Stimulated activated CD8-positive, alpha-beta memory T cell treated with anti-CD3 and anti-CD28 coated beads, Interleukin-7, amount 100 ng/mL, for 48 hours (primary cell): ENCODE measurements around the gene ARL10.
"Not testable (repeated sequence)": the region's sequence is repeated elsewhere in the genome, so short reads cannot be mapped to it uniquely, and the experiment has no call there.

Source experiments
- DNase-seq, 2 donors: peaks; one replicate each; pipeline ENCODE4 v3.0.0-alpha.2; 2020; ENCODE audit warnings: low read depth in 1 of 2; ENCODE audit errors: extremely low read depth in 1 of 2

The ARL10 gene

DNA sequence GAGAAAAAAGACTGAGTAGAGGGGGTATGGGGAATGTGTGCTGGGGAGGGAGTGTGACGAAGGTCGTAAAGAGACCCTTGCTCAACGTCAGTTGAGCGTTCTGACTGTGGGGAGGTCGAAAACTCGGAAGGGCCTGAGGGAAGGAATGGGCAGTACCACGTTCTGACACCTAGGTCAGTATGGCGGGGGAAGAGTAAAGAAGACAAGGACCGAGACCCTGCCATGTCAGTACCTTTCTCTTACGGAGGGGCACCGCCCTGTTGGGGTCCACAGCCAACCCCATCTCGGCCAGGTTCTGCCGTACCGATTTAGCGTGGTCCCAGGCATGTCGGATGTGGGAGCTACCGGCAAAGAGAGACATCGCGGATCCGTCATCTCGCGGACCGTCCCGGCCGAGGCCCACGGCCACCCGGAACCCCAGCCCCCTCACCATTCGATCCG lies 22.7 kb downstream of the ARL10 start:
- DNase-seq = no peak

GRCh38 chr5:176388444-176389134 lies 23.3 kb downstream of the ARL10 start, which contains the start of the genes HIGD2A and NOP16:
Gene HIGD2A, plus strand, starts transcription at chr5:176388751. Its CDS starts 69 bp downstream, at chr5:176388820.
Gene NOP16, minus strand, starts transcription at chr5:176388598. Its CDS starts 59 bp downstream, at chr5:176388539.
- peak; percentile 93 to 100 for DNase-seq

DNA sequence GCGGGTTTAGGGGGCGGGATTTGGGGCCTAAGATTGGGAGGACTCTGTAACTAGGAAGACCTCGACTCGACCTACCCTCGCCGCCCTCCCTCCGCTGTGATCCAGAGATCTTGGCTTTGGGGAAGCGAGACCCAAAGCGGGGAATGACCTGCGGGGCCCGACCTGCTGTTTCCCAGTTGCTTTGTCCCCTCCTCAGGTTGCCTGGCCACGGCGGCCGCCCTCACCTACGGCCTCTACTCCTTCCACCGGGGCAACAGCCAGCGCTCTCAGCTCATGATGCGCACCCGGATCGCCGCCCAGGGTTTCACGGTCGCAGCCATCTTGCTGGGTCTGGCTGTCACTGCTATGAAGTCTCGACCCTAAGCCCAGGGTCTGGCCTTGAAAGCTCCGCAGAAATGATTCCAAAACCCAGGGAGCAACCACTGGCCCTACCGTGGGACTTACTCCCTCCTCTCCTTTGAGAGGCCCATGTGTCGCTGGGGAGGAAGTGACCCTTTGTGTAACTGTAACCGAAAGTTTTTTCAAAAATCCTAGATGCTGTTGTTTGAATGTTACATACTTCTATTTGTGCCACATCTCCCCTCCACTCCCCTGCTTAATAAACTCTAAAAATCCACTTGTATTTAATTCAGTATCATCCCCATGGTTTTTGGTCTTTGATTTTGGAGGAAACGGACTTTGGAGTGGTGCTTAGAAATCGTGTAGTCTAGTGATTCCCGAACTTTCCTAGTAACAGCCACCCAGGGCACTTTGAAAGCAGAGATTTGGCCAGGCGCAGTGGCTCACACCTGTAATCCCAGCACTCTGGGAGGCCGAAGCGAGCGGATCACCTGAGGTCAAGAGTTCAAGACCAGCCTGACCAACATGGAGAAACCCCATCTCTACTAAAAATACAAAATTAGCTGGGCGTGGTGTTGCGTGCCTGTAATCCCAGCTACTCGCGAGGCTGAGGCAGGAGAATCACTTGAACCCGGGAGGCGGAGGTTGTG lies 24.1 kb downstream of the ARL10 start:
- DNase-seq = no peak

- no peak for DNase-seq
Observed at GRCh38 chr5:176391479-176391878, 26.2 kb downstream of the ARL10 start.

DNA sequence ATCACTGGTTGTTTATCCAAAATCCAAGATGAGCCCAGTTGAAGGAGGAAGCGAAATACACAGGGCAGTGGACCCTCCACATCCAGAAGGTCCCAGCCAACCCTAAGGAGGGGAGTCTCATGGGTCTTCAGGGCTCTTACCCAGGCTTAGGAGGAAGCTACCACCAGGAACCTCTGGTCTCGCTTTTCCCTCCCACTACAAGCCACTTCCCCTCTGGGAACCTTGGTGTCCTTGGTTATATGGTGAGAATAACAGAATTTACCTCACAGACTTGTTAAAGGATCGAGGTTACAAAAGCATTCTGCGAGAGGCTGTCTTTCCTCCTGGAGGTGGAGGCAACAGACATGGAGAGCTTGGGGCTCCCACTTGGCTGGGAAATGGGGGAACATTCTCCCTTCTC lies 26.7 kb downstream of the ARL10 start:
- DNase-seq = no peak

- no peak for DNase-seq
Observed at GRCh38 chr5:176392526-176392925, 27.2 kb downstream of the ARL10 start.

DNA sequence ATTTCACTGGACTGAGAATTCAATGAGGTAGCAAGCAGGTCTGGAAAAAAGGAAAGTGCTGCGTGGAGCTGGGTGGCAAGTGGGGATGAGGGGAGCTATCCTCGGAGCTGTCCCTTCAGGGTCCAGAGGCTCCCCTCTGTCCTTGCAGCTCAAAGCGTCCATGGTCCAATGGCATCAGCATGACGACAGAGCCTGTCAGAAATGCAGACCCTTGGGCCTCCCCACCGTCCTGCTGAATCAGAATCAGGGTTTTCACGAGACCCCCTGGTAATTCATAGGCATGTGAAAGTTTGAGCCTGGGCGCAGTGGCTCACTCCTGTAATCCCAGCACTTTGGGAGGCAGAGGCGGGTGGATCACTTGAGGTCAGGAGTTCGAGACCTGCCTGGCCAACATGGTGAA lies 28.8 kb downstream of the ARL10 start:
- no peak for DNase-seq

DNA sequence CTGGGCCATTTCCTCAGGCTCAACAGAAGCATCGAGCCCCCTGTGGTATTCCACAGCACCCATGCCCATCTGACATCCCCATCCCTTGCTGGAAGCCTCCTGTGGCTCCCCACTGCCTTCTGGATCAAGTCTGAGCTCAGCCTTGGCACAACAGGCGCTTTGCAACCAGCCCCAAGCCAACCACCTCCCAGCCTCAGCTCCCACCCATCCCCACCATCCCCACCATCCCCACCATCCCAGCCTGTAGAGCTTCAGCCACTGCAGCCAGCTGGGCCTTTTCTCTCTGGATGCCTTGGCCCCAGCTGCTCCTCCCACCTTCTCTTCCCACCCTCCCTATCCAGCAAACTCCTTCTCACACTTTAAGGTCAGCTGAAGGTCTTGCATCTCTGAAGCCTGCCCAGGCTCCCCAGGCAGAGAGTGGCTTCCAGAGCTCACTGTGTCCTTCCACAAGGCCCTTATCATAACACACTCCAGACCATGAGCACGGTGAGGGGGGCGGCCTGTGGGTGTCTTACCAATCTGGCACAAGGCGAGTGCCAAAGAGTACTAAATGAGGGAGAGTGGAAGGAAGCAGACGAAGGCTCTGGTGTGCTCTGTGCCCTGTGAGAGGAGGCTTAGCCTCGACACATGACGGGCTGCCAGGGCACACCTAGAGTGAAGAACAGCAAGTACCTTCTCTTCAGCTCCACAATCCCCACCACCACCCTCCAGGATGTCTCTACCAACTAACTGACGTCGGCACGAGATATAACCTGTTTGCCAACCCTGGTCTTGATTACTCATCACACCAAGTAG lies 29.8 kb downstream of the ARL10 start:
- no peak for DNase-seq

DNA sequence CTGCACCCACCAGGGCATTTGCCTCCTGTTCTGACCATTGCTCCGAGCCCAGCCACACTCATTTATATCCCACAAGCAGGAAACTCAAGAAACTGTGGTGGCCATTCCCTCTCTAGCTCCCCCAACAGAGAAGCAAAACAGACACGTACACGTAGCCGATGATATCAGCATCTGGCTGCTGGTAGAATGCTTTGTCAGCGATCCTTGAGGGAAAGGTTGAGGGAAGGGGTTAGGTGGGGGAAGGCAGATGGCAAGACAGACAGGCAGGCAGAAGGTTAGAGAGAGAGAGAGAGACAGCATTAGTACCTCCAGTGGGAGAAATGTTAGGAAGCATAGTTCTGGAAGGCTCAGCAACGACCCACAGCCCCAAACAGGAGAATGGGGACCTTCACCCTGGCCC lies 31.0 kb downstream of the ARL10 start:
- no peak for DNase-seq

- DNase-seq = no peak
Observed at GRCh38 chr5:176397736-176398420, 32.6 kb downstream of the ARL10 start.

- no peak for DNase-seq
Observed at GRCh38 chr5:176400382-176401156, 35.3 kb downstream of the ARL10 start.

GRCh38 chr5:176401281-176402205 lies 36.3 kb downstream of the ARL10 start:
- DNase-seq = no peak

DNA sequence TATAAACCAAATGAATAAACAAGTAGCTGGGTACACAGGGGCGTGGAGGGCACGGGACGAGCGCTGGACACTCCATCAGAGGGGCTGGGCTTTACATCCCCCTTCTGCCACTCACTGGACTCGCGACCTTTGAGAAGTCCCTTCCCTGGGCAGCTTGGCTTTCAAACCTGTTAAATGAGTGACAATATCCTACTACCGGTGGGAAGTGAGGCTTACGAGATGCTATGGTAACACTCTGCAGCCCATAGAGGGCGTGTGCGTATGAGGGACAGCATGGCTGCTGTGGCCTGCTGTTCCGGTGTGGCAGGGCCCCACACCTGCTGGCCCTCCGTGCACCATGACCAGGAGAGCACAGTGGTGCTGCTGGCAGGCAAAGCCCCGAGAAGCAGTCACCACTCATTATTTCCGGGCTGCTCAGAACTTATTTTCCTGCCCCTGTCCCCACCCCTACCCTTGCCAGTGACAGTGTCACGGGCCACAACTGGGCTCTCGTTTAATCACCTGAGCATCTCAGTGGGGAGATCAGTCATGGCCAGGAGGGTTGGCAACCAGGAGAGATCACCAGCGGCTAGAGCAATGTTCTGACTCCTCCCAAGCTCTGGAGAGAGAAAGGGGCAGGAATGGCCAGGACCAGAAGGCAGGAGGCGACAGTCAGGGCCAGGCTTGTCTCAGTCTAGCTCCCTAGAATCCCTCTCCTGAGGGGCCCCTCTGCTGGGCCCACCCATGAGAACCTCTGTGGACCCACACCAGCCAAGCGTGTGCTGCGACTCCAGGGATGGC lies 40.6 kb downstream of the ARL10 start:
- DNase-seq = no peak

GRCh38 chr5:176406436-176407052 lies 41.3 kb downstream of the ARL10 start:
- DNase-seq = no peak

DNA sequence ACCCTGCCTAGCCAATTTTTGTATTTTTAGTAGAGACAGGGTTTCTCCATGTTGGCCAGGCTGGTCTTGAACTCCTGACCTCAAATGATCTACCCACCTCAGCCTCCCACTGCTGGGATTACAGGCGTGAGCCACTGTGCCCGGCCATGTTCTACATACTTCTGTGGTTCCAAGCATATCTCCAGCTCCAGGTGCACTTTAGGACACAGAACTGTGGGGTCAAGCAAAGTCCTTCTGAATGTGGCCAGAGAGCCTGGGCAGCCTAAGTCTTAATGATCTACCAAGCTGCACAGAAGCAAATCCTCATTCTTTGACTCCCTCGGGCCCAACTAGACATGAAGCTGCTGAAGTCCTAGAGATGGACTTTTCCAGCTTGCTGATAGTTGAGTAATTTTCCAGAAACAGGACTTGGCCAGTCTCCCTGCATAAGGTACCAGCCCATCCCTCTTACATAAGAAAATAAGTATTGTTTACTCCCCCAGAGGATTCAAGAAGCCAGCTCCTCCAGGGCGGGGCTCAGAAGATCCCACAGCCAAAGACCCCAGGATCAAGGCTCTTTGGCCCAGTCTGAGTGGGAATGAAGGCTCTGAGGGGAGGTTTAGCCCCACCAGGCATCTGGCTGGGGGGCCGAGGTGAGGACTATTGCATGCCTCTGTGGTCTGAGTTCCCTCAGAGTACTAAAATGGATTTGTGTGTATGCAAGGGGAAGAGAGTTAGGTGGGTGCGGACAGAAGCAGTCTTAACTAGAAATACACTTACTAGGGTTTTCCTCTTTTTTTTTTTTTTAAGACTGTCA lies 42.4 kb downstream of the ARL10 start:
- no peak for DNase-seq

DNA sequence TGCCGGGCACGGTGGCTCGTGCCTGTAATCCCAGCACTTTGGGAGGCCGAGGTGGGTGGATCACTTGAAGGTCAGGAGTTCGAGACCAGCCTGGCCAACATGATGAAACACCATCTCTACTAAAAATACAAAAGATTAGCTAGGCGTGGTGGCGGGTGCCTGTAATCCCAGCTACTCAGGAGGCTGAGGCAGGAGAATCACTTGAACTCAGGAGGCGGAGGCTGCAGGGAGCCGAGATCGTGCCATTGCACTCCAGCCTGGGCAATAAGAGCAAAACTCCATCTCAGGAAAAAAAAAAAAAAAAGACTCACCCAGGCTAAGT lies 42.9 kb downstream of the ARL10 start:
- not testable (repeated sequence) for DNase-seq

GRCh38 chr5:176408590-176408989 lies 43.3 kb downstream of the ARL10 start:
- no peak for DNase-seq
